Stomach smooth muscle (tissue), 2 donors: ENCODE measurements around the gene MZT2A.
"Not testable (repeated sequence)": the region's sequence is repeated elsewhere in the genome, so short reads cannot be mapped to it uniquely, and the experiment has no call there.

Experiments
- H3K27ac ChIP-seq: one replicate; pipeline ENCODE4 v1.7.0; 2013; ENCODE audit warnings: mild to moderate bottlenecking, low read length, inconsistent platforms
- H3K27me3 ChIP-seq, 2 donors: one replicate each; pipeline ENCODE4 v1.7.0; 2013; ENCODE audit warnings: low read length in 2 of 2; ENCODE audit not compliant: insufficient read depth in 2 of 2, control insufficient read depth in 1 of 2
- H3K36me3 ChIP-seq, 2 donors: one replicate each; pipeline ENCODE4 v1.7.0; 2013; ENCODE audit warnings: low read length in 2 of 2; ENCODE audit not compliant: control insufficient read depth in 2 of 2, insufficient read depth in 2 of 2
- H3K4me1 ChIP-seq: one replicate; pipeline ENCODE4 v1.7.0; 2013; ENCODE audit warnings: low read length; ENCODE audit not compliant: control insufficient read depth, insufficient read depth
- H3K4me3 ChIP-seq, 2 donors: one replicate each; pipeline ENCODE4 v1.7.0; 2013; ENCODE audit warnings: low read length in 2 of 2
- H3K9ac ChIP-seq, 2 donors: one replicate each; pipeline ENCODE4 v1.7.0; 2013; ENCODE audit warnings: low read length in 2 of 2, mild to moderate bottlenecking in 1 of 2
- H3K9me3 ChIP-seq, 2 donors: one replicate each; pipeline ENCODE4 v1.7.0; 2013; ENCODE audit warnings: low read length in 2 of 2; ENCODE audit not compliant: control insufficient read depth in 2 of 2
- donor health status: healthy.
- donor health status: Pancreatic carcinoma.

The MZT2A gene

DNA sequence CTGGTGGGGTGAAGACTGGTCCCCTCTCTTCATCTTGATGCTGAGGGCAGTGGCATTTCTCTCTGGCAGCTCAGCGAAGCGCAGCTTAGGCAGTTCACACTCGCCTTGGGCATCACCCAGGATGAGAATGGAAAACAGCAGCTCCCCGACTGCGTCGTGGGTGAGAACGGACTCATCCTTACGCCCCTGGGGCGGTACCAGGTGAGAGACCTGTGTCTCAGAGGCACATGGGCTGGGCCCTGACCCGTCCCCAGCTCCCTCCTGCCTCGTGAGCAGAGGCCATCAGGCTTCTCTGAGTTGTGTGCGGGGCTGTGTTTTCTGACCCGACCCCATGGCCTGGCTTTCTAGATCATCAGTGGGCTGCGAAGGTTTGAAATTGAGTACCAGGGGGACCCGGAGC is 27.3 kb upstream of the MZT2A start:
- Histone ChIP-seq H3K9ac (no peak overlapping the region), H3K27ac (no peak overlapping the region), H3K9me3 (no peaks in the 10 kb centered on the region), H3K27me3 (no peaks in the 10 kb centered on the region), H3K4me3 (no peak overlapping the region), H3K4me1 (peaks cover 2% of the 10 kb centered on the region), H3K36me3 (peaks cover 5 to 15% of the 10 kb centered on the region in 2 donors)

DNA sequence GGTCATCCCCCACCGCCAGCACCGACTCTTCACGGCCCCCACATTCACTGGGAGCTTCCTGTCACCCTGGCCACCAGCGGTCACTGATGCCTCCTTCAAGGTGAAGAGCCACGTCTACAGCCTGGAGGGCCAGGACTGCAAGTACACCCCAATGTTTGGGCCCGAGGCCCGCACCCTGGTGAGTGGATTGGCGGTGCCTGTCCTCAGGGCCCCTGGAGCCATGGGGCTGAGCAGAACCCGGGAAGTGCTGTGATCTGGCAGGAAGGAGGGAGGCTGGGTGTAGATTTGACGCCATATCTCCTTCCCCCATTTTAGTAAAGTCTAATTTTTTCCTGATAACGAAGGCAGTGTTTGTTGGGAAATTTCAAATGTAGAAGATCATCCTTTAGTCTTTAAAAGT is 26.3 kb upstream of the MZT2A start:
- H3K9ac ChIP-seq, H3K27ac ChIP-seq, H3K9me3 ChIP-seq, H3K27me3 ChIP-seq, H3K4me3 ChIP-seq, H3K4me1 ChIP-seq: not testable (repeated sequence)
- peaks cover 5 to 15% of the 10 kb centered on the region in 2 donors for H3K36me3 ChIP-seq

DNA sequence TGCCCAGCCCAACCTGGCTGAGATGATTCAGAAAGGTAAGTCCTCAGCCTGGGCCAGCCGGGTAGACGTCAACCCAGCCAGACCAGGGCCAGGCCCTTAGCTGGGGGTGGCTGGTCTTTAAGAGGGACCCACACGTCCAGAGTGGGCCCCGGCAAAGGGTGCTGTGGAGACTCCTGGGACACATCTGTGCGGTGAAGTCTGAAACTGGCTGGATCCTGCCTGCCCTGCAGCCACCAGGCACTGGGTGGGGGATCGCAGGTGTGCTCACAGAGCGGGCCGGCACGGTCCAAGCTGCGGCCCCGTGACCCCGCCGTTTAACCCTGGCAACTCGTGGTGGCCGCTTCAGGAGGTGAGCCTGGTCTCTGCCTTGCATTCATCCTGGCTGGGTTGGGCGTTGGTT is 25.7 kb upstream of the MZT2A start:
- not testable (repeated sequence) for H3K27ac ChIP-seq, H3K4me1 ChIP-seq, H3K9me3 ChIP-seq, H3K4me3 ChIP-seq, H3K27me3 ChIP-seq, H3K9ac ChIP-seq
- H3K36me3 ChIP-seq = peaks cover 5 to 15% of the 10 kb centered on the region in 2 donors

DNA sequence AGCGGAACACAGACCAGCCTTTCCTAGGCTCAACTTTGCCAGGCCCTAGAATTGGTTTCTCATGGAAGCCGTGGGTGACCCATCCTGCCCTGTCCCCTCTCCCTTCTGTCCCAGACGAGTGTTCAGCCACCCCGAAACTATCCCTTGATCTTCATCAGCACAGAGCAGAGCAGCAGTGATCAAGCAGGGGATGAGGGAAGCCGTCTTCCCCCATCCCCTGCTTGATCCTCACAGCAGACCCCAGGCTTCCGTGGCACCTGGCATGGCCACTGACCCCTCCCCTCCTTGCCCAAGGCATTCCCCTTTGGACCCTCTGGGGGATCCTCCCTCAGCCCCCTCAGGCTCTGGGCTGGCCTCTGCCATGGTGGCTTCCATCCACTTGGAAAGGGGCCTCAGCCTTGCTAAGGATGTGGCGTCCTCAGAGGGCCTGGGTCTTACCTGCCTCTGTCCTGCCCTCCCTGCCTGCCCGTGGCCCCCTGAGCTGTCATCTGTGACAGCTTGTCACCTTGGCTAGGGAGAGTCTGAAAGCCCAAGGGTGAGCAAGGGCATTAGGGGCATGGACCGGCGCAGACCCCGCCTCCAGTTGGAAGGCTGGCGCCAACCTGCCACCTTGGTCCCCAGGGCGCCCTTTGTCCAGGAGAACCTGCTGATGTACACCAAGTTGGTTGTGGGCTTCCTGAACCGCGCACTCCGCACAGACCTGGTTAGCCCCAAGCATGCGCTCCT is 25.1 kb upstream of the MZT2A start:
- Histone ChIP-seq H3K36me3 (peaks cover 5 to 15% of the 10 kb centered on the region in 2 donors), H3K4me3 (no peak overlapping the region), H3K27ac (no peak overlapping the region), H3K9ac (no peak overlapping the region), H3K9me3 (no peaks in the 10 kb centered on the region), H3K4me1 (no peaks in the 10 kb centered on the region), H3K27me3 (no peaks in the 10 kb centered on the region)

DNA sequence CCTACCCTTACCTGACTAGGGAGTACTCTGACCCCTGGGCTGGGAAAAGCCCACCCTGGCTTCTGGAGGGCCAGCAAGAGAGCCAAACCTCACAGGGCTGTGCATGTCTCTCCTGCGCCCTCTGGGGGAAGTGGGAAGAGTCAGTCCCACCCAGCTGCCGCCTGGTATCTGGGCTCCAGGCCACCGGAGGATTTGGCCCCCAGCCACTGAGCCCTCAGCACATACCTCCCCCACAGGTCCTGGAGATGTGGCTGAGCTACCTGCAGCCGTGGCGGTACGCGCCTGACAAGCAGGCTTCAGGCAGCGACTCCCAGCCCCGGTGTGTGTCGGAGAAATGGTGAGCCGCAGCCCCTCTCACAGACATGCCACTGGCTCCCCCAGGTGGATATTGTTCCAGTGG is 24.4 kb upstream of the MZT2A start:
- H3K27me3 ChIP-seq, H3K9me3 ChIP-seq, H3K4me3 ChIP-seq, H3K9ac ChIP-seq, H3K4me1 ChIP-seq, H3K27ac ChIP-seq: not testable (repeated sequence)
- peaks cover 5 to 15% of the 10 kb centered on the region in 2 donors for H3K36me3 ChIP-seq

DNA sequence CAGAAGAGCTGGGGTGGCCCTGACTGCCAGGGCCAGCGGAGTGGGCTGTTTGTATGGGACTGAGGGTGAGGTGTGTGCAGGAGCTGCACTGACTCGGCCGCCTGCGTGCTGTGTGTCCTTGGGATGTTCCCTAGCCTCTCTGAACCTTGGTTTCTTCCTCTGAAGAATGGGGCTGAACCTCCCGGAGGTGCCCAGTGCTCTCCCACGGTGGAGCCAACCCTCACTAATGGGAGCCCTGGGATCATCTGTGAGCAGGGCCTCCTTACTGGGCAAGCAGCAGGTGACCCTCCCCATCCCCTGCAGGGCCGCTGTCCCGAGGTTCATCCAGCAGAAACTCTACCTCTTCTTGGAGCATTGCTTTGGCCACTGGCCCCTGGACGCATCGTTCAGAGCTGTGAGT is 23.8 kb upstream of the MZT2A start:
- Histone ChIP-seq H3K27me3 (no peaks in the 10 kb centered on the region), H3K9ac (no peak overlapping the region), H3K4me3 (no peak overlapping the region), H3K9me3 (no peaks in the 10 kb centered on the region), H3K4me1 (no peaks in the 10 kb centered on the region), H3K27ac (no peak overlapping the region), H3K36me3 (peaks cover 5 to 15% of the 10 kb centered on the region in 2 donors)

DNA sequence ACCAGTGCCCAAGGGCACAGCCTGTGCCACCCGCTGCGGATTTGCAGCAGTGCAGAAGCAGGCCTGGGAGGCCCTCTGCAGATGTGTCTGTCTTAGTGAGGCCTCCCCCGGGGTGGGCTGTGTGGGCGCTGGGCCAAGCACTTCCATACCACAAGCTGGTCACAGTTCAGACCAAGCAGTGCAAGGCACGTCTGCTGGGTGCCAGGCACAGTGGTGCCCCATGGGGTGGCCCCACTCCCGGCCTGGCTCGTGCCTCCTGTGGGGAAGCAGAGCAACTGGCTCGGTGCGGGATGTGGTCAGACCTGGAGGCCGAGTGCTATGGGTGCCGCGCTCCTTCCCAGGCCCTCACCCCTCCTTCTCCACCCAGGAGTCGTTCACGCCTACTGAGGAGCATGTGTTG is 23.0 kb upstream of the MZT2A start:
- H3K9ac ChIP-seq, H3K4me1 ChIP-seq, H3K27me3 ChIP-seq, H3K9me3 ChIP-seq, H3K27ac ChIP-seq, H3K4me3 ChIP-seq: not testable (repeated sequence)
- H3K36me3 ChIP-seq = peaks cover 5 to 12% of the 10 kb centered on the region in 2 donors

DNA sequence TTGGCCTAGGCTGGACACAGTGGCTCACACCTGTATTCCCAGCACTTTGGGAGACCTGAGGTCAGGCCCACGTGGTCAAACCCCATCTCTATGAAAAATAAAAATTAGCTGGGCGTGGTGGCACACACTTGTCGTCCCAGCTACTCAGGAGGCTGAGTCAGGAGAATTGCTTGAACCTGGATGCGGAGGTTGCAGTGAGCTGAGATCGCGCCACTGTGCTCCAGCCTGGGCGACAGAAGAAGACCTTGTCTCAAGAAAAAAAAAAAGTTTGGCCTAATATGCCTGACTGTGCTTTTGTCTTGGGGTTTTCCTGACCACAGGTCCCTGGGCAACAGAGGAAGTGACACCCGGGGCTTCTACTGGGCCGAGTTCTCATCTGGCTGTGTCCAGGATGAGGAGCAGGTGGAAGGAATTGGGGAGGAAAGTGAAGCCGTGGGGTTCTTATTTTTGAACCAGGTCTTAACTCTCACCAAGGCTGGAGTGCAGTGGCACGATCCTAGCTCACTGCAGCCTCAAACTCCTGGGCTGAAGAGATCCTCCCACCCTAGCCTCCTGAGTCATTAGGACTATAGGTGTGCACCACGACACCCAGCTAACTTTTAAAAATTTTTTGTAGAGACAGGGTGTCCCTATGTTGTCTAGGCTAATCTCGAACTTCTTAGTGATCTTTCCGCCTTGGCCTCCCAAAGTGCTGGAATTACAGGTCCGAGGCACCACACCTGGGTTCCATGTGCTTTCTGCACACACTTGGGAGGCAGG is 22.4 kb upstream of the MZT2A start:
- not testable (repeated sequence) for H3K4me1 ChIP-seq, H3K9me3 ChIP-seq, H3K9ac ChIP-seq, H3K27ac ChIP-seq, H3K4me3 ChIP-seq, H3K27me3 ChIP-seq
- peaks cover 6 to 13% of the 10 kb centered on the region in 2 donors for H3K36me3 ChIP-seq

DNA sequence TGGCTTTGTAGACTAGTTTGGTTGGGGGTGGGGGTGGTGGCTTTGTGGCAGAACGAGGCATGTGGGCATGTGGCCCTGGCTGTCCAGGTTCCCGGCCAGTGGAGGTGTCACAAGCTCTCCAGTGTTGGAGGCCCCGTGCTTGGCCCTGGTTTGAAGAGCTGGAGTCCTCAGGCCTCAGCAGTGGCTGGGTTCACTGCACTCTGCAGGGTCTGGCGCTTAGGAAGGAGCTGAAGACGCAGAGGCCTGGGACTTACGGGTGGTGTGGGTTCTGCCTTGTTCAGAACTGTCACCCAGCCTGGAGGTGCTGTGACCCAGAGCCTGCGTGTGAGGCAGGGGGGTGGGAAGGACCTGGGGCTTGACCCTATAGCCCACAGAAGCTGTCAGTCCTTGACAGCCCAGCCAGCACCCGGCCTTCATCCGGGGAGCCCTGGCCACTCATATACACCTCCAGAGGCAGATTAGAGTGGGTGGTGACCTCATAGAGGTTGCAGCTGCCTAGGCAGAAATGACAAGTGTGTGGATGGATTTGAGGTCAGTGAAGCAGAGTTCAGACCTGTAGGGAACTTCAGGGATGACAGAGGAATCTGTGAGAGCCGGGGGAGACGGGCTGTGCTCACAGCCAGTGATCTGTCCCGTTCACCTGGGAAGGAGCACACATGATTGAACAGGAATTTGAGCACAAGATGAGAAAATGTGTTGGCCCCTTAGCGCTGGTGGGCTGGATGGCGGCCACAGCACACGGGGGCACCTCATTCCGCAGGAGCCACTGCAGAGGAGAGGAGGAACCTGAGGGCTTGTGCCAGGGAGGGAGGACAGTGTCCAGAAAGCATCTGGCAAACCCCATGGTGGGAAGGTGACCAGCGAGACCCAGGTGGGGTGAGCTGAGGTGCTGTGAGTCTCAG is 20.0 kb upstream of the MZT2A start:
- H3K4me1 ChIP-seq, H3K9ac ChIP-seq, H3K27me3 ChIP-seq, H3K27ac ChIP-seq, H3K4me3 ChIP-seq, H3K9me3 ChIP-seq: not testable (repeated sequence)
- peaks cover 17 to 20% of the 10 kb centered on the region in 2 donors for H3K36me3 ChIP-seq

DNA sequence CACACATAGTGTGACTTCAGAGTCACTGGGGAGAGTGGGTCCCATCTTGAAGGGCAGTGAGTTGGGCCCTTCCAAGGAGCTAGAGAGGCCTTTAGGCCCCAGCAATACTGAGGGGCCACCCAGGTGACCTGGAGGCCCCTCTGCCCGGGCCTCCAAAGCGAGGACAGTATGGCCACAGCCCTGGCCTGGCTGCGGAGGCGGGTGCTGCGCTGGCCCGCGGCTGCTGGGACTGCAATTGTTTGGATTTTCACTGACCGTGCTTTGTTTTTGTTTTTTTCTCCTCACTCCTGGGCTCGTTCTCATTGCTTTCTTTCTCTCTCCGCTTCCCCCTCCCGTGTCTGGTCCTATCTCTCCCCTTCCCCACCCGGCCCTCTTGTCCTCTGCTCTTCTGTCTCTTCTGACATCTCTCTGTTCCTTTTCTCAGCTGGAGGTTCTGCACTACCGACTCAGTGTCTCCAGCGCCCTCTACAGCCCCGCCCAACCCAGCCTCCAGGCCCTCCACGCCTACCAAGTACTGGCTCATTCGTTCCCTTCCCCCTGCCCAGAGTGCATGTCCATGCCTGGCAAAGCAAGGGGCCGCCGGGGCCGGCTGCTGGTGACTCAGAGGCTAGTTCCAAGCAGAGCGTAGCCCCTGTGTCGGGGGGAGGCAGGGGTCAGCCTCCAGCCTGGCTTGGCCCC is 19.2 kb upstream of the MZT2A start:
- not testable (repeated sequence) for H3K27me3 ChIP-seq, H3K4me3 ChIP-seq, H3K27ac ChIP-seq, H3K9me3 ChIP-seq, H3K9ac ChIP-seq, H3K4me1 ChIP-seq
- H3K36me3 ChIP-seq = peaks cover 21 to 26% of the 10 kb centered on the region in 2 donors
